ENCODE data around the gene ERICH3.

DNA sequence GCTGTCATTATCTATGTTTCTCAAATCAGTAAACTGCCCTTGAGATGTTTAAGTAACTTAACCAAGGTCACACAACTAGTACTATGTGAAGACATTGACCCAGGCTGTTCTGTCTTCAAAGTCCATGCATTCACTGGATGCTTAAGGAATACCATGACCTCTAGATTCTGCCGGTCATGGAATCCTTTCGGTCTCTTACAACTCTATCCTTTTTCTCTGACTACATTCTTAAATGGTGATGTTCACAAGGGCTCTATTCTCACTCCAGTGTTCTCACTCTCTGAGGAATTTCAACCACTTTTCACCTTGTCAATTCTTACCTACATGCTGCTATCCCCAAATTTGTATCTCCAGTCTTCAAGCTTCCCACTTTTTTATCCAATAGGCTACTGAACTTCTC is 44.0 kb upstream of the ERICH3 start:
- TF ChIP-seq, protein P1, sequence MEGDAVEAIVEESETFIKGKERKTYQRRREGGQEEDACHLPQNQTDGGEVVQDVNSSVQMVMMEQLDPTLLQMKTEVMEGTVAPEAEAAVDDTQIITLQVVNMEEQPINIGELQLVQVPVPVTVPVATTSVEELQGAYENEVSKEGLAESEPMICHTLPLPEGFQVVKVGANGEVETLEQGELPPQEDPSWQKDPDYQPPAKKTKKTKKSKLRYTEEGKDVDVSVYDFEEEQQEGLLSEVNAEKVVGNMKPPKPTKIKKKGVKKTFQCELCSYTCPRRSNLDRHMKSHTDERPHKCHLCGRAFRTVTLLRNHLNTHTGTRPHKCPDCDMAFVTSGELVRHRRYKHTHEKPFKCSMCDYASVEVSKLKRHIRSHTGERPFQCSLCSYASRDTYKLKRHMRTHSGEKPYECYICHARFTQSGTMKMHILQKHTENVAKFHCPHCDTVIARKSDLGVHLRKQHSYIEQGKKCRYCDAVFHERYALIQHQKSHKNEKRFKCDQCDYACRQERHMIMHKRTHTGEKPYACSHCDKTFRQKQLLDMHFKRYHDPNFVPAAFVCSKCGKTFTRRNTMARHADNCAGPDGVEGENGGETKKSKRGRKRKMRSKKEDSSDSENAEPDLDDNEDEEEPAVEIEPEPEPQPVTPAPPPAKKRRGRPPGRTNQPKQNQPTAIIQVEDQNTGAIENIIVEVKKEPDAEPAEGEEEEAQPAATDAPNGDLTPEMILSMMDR (IDR thresholded peaks at IDR 0.05) = no peak
- TF ChIP-seq POLR2A (IDR thresholded peaks at IDR 0.05) = no peak
